ENCODE measurements around the gene CLTCL1. TPM values are rescaled to one million over a fixed set of nuclear protein-coding genes. Genes with fewer than 3 reads are reported as not detected.

Gene CLTCL1
- total RNA-seq, 4 donors from 2014 or later = 4.8 to 8.9 (median 6.0) TPM

- no peak for TF ChIP-seq CTCF (IDR thresholded peaks at IDR 0.05)
- TF ChIP-seq POLR2AphosphoS5 (IDR thresholded peaks at IDR 0.05) = no peak
- no peak for TF ChIP-seq POLR2A (IDR thresholded peaks at IDR 0.05; ENCODE audit: low read depth)
- no peak for TF ChIP-seq EP300 (IDR thresholded peaks at IDR 0.05)
- H3K27ac ChIP-seq (replicated peaks in 1 of 4) = no peak overlapping the region
- 94% methylated on average over 8 of the region's 8 CpGs for WGBS
Observed at GRCh38 chr22:19277785-19278184, 13.7 kb downstream of the CLTCL1 start.

GRCh38 chr22:19275919-19276600, 15.5 kb downstream of the CLTCL1 start:
- Histone ChIP-seq H3K27me3 (no peaks in the 10 kb centered on the region), H3K27ac (replicated peaks in 1 of 4) (no peak overlapping the region), H3K4me1 (peaks cover 0 to 11% (median 5%) of the 10 kb centered on the region in 4 donors), H3K9me3 (no peaks in the 10 kb centered on the region), H3K4me3 (no peak overlapping the region), H3K36me3 (peaks cover 0 to 8% (median 2%) of the 10 kb centered on the region in 4 donors)
- TF ChIP-seq CTCF (IDR thresholded peaks at IDR 0.05) (no peak), POLR2A (IDR thresholded peaks at IDR 0.05; ENCODE audit: low read depth) (no peak), POLR2AphosphoS5 (IDR thresholded peaks at IDR 0.05) (no peak)
- 57% methylated on average over 6 of the region's 6 CpGs for WGBS
- DNase-seq (ENCODE audit: extremely low spot score) = peak; percentile 50
- intact Hi-C loops (cut with DNase I) = no loop called here

More at GRCh38 chr22:19277785-19278184, 13.7 kb downstream of the CLTCL1 start:
- H3K4me1 ChIP-seq = peaks cover 0 to 11% (median 5%) of the 10 kb centered on the region in 4 donors
- H3K9me3 ChIP-seq = no peaks in the 10 kb centered on the region
- H3K4me3 ChIP-seq = no peak overlapping the region
- no peaks in the 10 kb centered on the region for H3K27me3 ChIP-seq
- no peak for DNase-seq (ENCODE audit: extremely low spot score)
- H3K36me3 ChIP-seq = peaks cover 0 to 8% (median 2%) of the 10 kb centered on the region in 4 donors
- intact Hi-C loops (cut with DNase I) = no loop called here

- intact Hi-C loops (cut with DNase I) = no loop called here
- Histone ChIP-seq H3K9me3 (no peaks in the 10 kb centered on the region), H3K4me1 (peaks cover 0 to 11% (median 5%) of the 10 kb centered on the region in 4 donors), H3K4me3 (no peak overlapping the region), H3K27ac (replicated peaks in 1 of 4) (no peak overlapping the region), H3K27me3 (no peaks in the 10 kb centered on the region), H3K36me3 (peaks cover 0 to 8% (median 2%) of the 10 kb centered on the region in 4 donors)
- DNase-seq (ENCODE audit: extremely low spot score) = peak; percentile 55
- TF ChIP-seq CTCF (IDR thresholded peaks at IDR 0.05) (no peak), EP300 (IDR thresholded peaks at IDR 0.05) (no peak), POLR2AphosphoS5 (IDR thresholded peaks at IDR 0.05) (no peak), POLR2A (IDR thresholded peaks at IDR 0.05; ENCODE audit: low read depth) (no peak)
- WGBS = 87% methylated on average over 7 of the region's 7 CpGs
Observed at GRCh38 chr22:19275513-19275912, 16.0 kb downstream of the CLTCL1 start.

- WGBS = 92% methylated on average over 8 of the region's 8 CpGs
- H3K4me3 ChIP-seq = no peak overlapping the region
- H3K27ac ChIP-seq (replicated peaks in 1 of 4) = no peak overlapping the region
- DNase-seq (ENCODE audit: extremely low spot score) = peak; percentile 62
- intact Hi-C loops (cut with DNase I) = no loop called here
- H3K4me1 ChIP-seq = peaks cover 0 to 11% (median 5%) of the 10 kb centered on the region in 4 donors
- H3K9me3 ChIP-seq = no peaks in the 10 kb centered on the region
- peaks cover 0 to 8% (median 2%) of the 10 kb centered on the region in 4 donors for H3K36me3 ChIP-seq
- no peaks in the 10 kb centered on the region for H3K27me3 ChIP-seq
- TF ChIP-seq EP300 (IDR thresholded peaks at IDR 0.05) (no peak), CTCF (IDR thresholded peaks at IDR 0.05) (no peak)
Observed at GRCh38 chr22:19275104-19275503, 16.4 kb downstream of the CLTCL1 start.
